Measurements from ENCODE around the gene PIGM. TPM values are rescaled to one million over a fixed set of nuclear protein-coding genes. Genes with fewer than 3 reads are reported as not detected.

PIGM gene
- total RNA-seq, 4 donors from 2014 or later = 2.4 to 4.5 (median 3.6) TPM

DNA sequence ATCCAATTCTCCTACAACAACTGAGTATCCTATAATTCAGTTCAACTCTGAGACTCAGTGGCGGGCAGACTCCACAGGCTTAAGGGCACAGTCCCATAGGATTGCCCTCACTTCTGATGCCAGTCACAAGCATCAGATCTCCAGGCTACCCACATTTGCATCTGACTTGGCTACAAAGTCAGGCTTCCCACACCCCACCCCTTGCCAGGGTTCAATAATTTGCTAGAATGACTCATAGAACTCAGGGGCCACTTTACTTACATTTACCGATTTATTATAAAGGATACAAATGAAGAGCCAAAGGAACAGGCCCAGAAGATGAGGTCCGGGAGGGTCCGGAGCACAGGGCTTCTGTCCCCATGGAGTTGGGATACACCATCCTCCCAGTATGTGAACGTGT is 41.8 kb downstream of the PIGM start:
- H3K4me3 ChIP-seq (ENCODE audit: low read depth, poor library complexity, severe bottlenecking) = no peak overlapping the region
- intact Hi-C loops (cut with DNase I; ENCODE audit: low total_unique reads) = no loop called here
- no peak for DNase-seq (ENCODE audit: low spot score in 2 of 2)
- TF ChIP-seq POLR2A (IDR thresholded peaks at IDR 0.05) (no peak), CTCF (IDR thresholded peaks at IDR 0.05) (no peak)
- WGBS, 2 donors = 86% methylated on average over 5 of the region's 5 CpGs

DNA sequence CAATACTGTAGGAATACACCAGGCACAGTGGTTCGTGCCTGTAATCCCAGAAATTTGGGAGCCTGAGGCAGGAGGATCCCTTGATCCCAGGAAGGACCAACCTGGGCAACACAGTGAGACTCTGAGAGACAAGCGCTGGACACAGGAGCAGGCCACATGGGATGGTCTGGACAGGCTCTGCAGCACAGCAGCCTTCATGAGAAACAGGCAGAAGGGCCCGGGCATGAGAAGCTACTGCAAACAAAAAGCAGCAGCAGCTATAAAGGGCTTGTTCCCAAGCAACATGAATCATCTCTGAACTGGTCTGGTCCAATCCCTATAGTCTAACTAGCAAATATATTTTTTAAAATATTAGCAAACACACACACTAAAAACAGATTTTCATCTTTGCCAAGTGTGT is 42.2 kb downstream of the PIGM start:
- no peak overlapping the region for H3K4me3 ChIP-seq (ENCODE audit: low read depth, poor library complexity, severe bottlenecking)
- WGBS, 2 donors = 59 to 76% methylated on average over 3 of the region's 3 CpGs
- TF ChIP-seq POLR2A (IDR thresholded peaks at IDR 0.05) (no peak), CTCF (IDR thresholded peaks at IDR 0.05) (no peak)
- intact Hi-C loops (cut with DNase I; ENCODE audit: low total_unique reads) = no loop called here
- no peak for DNase-seq (ENCODE audit: low spot score in 2 of 2)

GRCh38 chr1:159988006-159988405 is 43.8 kb downstream of the PIGM start:
- TF ChIP-seq CTCF (IDR thresholded peaks at IDR 0.05) (no peak), POLR2A (IDR thresholded peaks at IDR 0.05) (no peak)
- intact Hi-C loops (cut with DNase I; ENCODE audit: low total_unique reads) = no loop called here
- peak in 1 of 2 donors; percentile 29 for DNase-seq (ENCODE audit: low spot score in 2 of 2)
- 72 to 94% methylated on average over 1 of the region's 1 CpG for WGBS, 2 donors
- H3K4me3 ChIP-seq (ENCODE audit: low read depth, poor library complexity, severe bottlenecking) = no peak overlapping the region

DNA sequence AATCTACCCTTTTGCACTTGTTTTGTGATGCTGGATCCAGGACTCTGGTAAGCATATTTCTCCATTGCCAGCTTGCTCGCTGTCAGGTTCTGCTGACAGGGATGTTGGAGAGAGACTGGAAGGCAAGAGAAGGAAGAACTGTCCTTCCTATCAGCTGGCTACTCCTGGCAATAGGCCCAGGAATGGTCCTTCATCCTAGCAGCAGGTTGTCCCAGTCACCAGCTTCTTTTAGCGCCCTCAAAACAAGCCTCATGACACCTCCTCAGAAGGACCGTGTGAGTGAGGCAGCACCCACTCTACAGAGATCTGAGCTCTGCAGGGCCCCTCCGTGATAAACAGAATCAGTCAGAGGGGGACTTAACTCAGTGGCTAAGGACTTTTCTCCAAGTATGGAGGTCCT is 44.6 kb downstream of the PIGM start:
- peak in 1 of 2 donors; percentile 20 for DNase-seq (ENCODE audit: low spot score in 2 of 2)
- H3K4me3 ChIP-seq (ENCODE audit: low read depth, poor library complexity, severe bottlenecking) = no peak overlapping the region
- 73 to 80% methylated on average over 4 of the region's 4 CpGs for WGBS, 2 donors
- TF ChIP-seq CTCF (IDR thresholded peaks at IDR 0.05) (no peak), POLR2A (IDR thresholded peaks at IDR 0.05) (no peak)
- intact Hi-C loops (cut with DNase I; ENCODE audit: low total_unique reads) = no loop called here

DNA sequence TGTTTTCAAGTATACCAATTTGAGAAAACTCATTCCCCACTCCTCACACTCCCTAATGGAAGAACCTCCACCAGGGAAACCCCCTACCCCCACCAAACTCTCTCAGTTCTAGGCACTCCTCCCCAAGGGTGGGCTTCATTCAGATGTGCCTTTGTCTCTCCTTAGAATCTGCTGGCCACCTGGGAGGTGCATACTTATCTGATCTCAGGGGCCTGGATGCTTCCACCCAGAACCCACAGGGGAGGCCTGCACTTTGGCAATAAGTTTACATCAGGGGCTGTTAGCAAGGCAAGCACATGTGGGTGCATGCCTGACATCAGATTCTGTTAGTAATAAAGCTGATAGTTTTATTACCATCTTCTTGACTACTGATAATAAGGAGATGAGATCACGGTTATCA is 45.3 kb downstream of the PIGM start:
- TF ChIP-seq CTCF (IDR thresholded peaks at IDR 0.05) (no peak), POLR2A (IDR thresholded peaks at IDR 0.05) (no peak)
- WGBS, 2 donors = 72 to 76% methylated on average over 1 of the region's 1 CpG
- DNase-seq (ENCODE audit: low spot score in 2 of 2) = peak in 1 of 2 donors; percentile 1
- intact Hi-C loops (cut with DNase I; ENCODE audit: low total_unique reads) = no loop called here
- H3K4me3 ChIP-seq (ENCODE audit: low read depth, poor library complexity, severe bottlenecking) = no peak overlapping the region

- DNase-seq (ENCODE audit: low spot score in 2 of 2) = peak in 1 of 2 donors; percentile 8
- TF ChIP-seq POLR2A (IDR thresholded peaks at IDR 0.05) (no peak), CTCF (IDR thresholded peaks at IDR 0.05) (no peak)
- intact Hi-C loops (cut with DNase I; ENCODE audit: low total_unique reads) = no loop called here
- WGBS, 2 donors = 82 to 86% methylated on average over 2 of the region's 2 CpGs
- no peak overlapping the region for H3K4me3 ChIP-seq (ENCODE audit: low read depth, poor library complexity, severe bottlenecking)
Measured at GRCh38 chr1:159986093-159986492, 45.7 kb downstream of the PIGM start.

Data from lower leg skin (tissue), 4 donors.